OCI-M2 (cell line): Measurements from ENCODE around the gene MBNL1.
"Not testable (repeated sequence)": the region's sequence is repeated elsewhere in the genome, so short reads cannot be mapped to it uniquely, and the experiment has no call there.

ENCODE experiments used
- DNase-seq: peaks from one replicate; lab custom pipeline; 2025; ENCODE audit not compliant: unreplicated experiment; lab: John Stamatoyannopoulos, UW

The MBNL1 gene

GRCh38 chr3:152345233-152345632, 76.5 kb downstream of the MBNL1 start:
- no peak for DNase-seq

- DNase-seq, result no peak
Observed at GRCh38 chr3:152346058-152346457, 77.3 kb downstream of the MBNL1 start.

GRCh38 chr3:152346740-152347139, 78.0 kb downstream of the MBNL1 start:
- DNase-seq, result no peak

- no peak for DNase-seq
Observed at GRCh38 chr3:152348436-152349177, 79.9 kb downstream of the MBNL1 start.

- DNase-seq, result no peak
Observed at GRCh38 chr3:152349392-152349791, 80.7 kb downstream of the MBNL1 start.

GRCh38 chr3:152350139-152350538, 81.4 kb downstream of the MBNL1 start:
- DNase-seq, result no peak

GRCh38 chr3:152350776-152351175, 82.0 kb downstream of the MBNL1 start:
- DNase-seq, result no peak

- DNase-seq, result no peak
Observed at GRCh38 chr3:152352554-152352953, 83.8 kb downstream of the MBNL1 start.

- DNase-seq, result no peak
Observed at GRCh38 chr3:152353578-152353977, 84.8 kb downstream of the MBNL1 start.

- no peak for DNase-seq
Observed at GRCh38 chr3:152355744-152356665, 87.3 kb downstream of the MBNL1 start.

GRCh38 chr3:152356870-152357276, 88.1 kb downstream of the MBNL1 start:
- no peak for DNase-seq

- no peak for DNase-seq
Observed at GRCh38 chr3:152357587-152357986, 88.9 kb downstream of the MBNL1 start.

GRCh38 chr3:152359385-152360248, 90.9 kb downstream of the MBNL1 start:
- DNase-seq, result no peak

- no peak for DNase-seq
Observed at GRCh38 chr3:152360302-152360701, 91.6 kb downstream of the MBNL1 start.

- no peak for DNase-seq
Observed at GRCh38 chr3:152360966-152361365, 92.2 kb downstream of the MBNL1 start.

GRCh38 chr3:152362086-152362485, 93.4 kb downstream of the MBNL1 start:
- DNase-seq, result no peak

GRCh38 chr3:152364237-152364636, 95.5 kb downstream of the MBNL1 start:
- no peak for DNase-seq

GRCh38 chr3:152365126-152365525, 96.4 kb downstream of the MBNL1 start:
- no peak for DNase-seq

GRCh38 chr3:152365766-152366593, 97.3 kb downstream of the MBNL1 start:
- DNase-seq, result no peak

- not testable (repeated sequence) for DNase-seq
Observed at GRCh38 chr3:152367192-152367591, 98.5 kb downstream of the MBNL1 start.
